ENCODE measurements around the gene C17orf114.
"Not testable (repeated sequence)": the region's sequence is repeated elsewhere in the genome, so short reads cannot be mapped to it uniquely, and the experiment has no call there.

DNA sequence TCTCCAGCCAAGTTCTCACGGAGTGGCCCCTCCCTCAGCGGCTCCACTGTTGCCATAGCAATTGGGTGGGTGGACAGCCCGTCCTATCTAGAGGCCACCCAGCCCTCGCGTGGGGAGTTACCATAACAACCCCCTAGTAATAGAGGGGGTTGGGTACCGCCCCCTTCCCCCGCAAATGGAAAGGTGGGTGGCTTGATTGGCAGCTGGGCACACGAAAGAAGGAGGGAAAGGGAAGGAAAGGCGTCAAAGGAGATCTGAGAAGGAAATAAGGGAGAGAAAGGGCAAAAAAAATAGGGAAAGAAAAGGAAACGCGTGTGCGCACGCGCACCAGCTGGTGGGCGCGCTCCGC is 30.7 kb upstream of the C17orf114 start:
- TF ChIP-seq SUZ12 (IDR thresholded peaks at IDR 0.05; ENCODE audit: extremely low read depth, insufficient read depth, insufficient read length); ZNF274 (IDR thresholded peaks at IDR 0.05; ENCODE audit: low read depth, low read length): not testable (repeated sequence)

Data from NT2/D1 (cell line).